ENCODE data around the gene LGALS9. TPM values are rescaled to one million over a fixed set of nuclear protein-coding genes. Genes with fewer than 3 reads are reported as not detected.

Gene LGALS9
- total RNA-seq, 2 donors from 2014 or later: 9.7 to 27.4 TPM

DNA sequence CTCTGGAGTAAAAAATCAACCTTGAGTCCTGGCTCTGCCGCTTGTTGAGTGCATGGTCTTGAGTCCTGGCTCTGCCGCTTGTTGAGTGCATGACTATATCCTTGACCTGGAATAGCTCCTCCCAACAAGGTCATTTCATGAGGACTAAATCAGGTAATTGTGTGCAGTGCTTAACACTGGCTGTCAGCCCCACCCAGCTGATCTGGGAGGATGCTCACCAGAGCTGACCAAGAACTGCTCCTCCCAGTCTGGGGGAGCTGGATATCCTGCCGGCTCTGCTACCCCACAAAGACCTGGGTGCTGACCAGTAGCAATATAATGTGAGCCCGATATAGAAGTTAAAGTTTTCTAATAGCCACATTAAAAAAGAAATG lies 20.7 kb upstream of the LGALS9 start:
- H3K36me3 ChIP-seq: peaks cover 41% of the 10 kb centered on the region
- no peak for DNase-seq (ENCODE audit: low spot score)
- no peak overlapping the region for H3K27ac ChIP-seq
- TF ChIP-seq, protein P1, sequence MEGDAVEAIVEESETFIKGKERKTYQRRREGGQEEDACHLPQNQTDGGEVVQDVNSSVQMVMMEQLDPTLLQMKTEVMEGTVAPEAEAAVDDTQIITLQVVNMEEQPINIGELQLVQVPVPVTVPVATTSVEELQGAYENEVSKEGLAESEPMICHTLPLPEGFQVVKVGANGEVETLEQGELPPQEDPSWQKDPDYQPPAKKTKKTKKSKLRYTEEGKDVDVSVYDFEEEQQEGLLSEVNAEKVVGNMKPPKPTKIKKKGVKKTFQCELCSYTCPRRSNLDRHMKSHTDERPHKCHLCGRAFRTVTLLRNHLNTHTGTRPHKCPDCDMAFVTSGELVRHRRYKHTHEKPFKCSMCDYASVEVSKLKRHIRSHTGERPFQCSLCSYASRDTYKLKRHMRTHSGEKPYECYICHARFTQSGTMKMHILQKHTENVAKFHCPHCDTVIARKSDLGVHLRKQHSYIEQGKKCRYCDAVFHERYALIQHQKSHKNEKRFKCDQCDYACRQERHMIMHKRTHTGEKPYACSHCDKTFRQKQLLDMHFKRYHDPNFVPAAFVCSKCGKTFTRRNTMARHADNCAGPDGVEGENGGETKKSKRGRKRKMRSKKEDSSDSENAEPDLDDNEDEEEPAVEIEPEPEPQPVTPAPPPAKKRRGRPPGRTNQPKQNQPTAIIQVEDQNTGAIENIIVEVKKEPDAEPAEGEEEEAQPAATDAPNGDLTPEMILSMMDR (IDR thresholded peaks at IDR 0.05): no peak
- H3K27me3 ChIP-seq: no peaks in the 10 kb centered on the region
- H3K4me1 ChIP-seq: no peaks in the 10 kb centered on the region
- H3K4me3 ChIP-seq: no peak overlapping the region
- H3K9me3 ChIP-seq: no peaks in the 10 kb centered on the region

DNA sequence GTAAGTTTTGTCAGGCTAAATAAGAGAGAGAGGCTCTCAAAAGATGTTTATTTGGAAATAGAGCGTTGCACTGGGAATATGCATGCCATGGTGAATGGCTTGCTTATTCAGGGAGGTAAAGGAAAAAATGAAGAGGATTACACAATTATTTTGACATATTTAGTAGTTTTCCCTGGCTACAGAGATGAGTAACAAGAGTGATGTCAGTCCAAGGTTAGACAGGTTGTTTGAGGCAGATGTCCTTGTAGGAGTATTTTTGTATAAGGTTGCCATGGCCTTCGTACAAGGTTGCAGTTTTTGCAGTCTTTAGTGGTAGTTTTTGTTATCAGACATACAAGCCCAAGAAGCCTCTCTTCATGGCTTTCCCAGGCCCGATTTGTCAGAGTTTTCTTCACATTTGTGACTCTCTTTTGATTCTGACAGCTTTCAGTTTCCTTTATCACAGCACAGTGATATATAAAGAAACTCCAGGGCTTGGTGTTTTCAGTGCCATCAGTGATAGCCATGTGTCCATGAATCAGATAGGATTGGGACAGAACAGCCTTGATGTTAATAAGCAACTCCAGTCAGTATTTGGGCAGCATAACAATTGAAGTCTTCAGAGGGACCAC lies 18.7 kb upstream of the LGALS9 start:
- Histone ChIP-seq H3K4me3 (no peak overlapping the region), H3K36me3 (peaks cover 25% of the 10 kb centered on the region), H3K9me3 (no peaks in the 10 kb centered on the region), H3K27ac (peak overlapping the region in 1 of 2 donors; percentile 43), H3K27me3 (no peaks in the 10 kb centered on the region), H3K4me1 (no peaks in the 10 kb centered on the region)
- no peak for DNase-seq (ENCODE audit: low spot score)
- TF ChIP-seq, protein P1 (IDR thresholded peaks at IDR 0.05): no peak

DNA sequence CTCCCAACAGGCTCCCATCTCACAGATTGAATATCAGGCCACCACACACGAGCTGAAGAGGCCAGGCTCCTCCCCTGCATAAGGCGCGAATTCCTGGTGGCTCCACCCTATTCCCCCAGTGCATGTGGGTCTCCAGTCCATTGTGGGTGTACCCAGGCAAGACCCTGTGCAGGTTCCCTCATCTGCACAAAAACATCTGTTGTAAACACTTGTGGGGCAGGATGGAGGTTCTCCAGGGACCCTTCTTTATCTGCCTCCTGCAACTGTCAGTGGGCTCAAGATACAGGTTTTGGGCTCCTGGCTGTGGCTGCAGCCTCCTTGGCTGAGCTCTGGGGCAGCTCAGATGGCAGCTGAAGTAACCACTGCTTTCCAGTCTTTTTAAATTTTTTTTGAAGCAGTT lies 17.6 kb upstream of the LGALS9 start:
- TF ChIP-seq, protein P1 (IDR thresholded peaks at IDR 0.05): no peak
- DNase-seq (ENCODE audit: low spot score): no peak
- H3K4me3 ChIP-seq: no peak overlapping the region
- no peaks in the 10 kb centered on the region for H3K9me3 ChIP-seq
- peaks cover 35% of the 10 kb centered on the region for H3K36me3 ChIP-seq
- no peaks in the 10 kb centered on the region for H3K27me3 ChIP-seq
- no peak overlapping the region for H3K27ac ChIP-seq
- H3K4me1 ChIP-seq: no peaks in the 10 kb centered on the region

DNA sequence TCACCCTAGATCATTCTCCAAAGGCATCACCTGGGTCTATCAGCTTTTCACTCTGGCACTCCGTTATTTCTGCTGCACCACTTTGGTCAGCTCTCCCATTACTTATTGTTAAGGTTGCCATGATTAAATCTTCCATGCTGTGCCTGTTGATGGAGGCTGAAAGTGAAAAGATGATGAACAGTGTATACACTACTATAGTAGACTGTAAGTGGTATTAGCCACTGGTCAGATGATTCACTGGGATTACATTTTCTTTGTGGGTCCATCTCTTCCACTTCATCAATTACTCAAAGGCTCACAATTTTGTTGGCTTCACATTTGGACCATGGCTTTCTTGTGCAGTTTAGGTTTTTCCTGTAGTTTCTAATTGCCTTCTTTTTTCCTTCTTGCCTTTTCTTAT lies 15.9 kb upstream of the LGALS9 start:
- TF ChIP-seq, protein P1 (IDR thresholded peaks at IDR 0.05): no peak
- H3K4me3 ChIP-seq: no peak overlapping the region
- H3K27me3 ChIP-seq: no peaks in the 10 kb centered on the region
- H3K27ac ChIP-seq: no peak overlapping the region
- no peaks in the 10 kb centered on the region for H3K9me3 ChIP-seq
- H3K4me1 ChIP-seq: no peaks in the 10 kb centered on the region
- H3K36me3 ChIP-seq: peaks cover 30% of the 10 kb centered on the region
- no peak for DNase-seq (ENCODE audit: low spot score)

DNA sequence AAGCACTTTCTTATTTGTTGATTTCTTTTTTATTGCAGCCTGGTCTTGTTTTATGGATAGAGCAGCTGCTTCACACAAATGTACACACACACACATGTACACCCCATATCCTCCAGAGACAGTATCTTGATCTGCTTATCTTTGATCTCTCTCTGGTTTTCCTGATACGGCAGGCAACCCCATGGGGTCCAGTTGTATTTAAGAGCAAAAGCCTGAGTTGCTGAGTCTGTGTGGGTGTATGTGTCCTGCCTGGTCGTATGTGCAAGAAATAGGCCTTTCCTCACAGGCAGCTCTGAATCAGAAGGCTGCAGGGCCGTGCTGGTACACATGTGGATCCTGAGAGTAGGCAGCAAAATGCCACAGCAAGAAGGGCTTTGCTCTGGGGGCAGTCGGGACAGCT lies 14.6 kb upstream of the LGALS9 start:
- Histone ChIP-seq H3K4me3 (no peak overlapping the region), H3K27me3 (no peaks in the 10 kb centered on the region), H3K4me1 (no peaks in the 10 kb centered on the region), H3K9me3 (no peaks in the 10 kb centered on the region), H3K36me3 (peaks cover 31% of the 10 kb centered on the region), H3K27ac (no peak overlapping the region)
- DNase-seq (ENCODE audit: low spot score): no peak
- TF ChIP-seq, protein P1 (IDR thresholded peaks at IDR 0.05): no peak

DNA sequence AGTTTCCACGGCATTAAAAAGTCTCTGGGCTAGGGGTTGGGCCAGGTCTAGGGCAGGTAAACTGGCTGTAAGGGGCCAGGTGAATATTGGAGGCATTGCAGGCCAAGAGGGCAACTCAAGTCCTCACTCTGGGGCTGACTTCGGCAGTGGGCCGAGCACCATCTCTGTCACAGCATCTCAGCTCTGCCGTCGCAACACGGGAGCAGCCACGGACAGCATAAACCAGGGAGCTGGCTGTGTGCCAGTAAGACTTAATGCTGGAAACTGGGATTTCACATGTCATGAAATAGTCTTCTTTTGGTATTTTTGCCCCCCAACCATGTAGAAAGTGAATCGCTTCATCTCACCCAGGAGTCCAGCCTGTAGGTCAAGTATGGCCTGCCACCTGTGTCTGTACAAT lies 12.6 kb upstream of the LGALS9 start:
- Histone ChIP-seq H3K36me3 (peaks cover 32% of the 10 kb centered on the region), H3K27ac (no peak overlapping the region), H3K27me3 (no peaks in the 10 kb centered on the region), H3K4me3 (no peak overlapping the region), H3K4me1 (no peaks in the 10 kb centered on the region), H3K9me3 (no peaks in the 10 kb centered on the region)
- TF ChIP-seq, protein P1 (IDR thresholded peaks at IDR 0.05): no peak
- no peak for DNase-seq (ENCODE audit: low spot score)
